ENCODE data around the gene CHAD.

DNA sequence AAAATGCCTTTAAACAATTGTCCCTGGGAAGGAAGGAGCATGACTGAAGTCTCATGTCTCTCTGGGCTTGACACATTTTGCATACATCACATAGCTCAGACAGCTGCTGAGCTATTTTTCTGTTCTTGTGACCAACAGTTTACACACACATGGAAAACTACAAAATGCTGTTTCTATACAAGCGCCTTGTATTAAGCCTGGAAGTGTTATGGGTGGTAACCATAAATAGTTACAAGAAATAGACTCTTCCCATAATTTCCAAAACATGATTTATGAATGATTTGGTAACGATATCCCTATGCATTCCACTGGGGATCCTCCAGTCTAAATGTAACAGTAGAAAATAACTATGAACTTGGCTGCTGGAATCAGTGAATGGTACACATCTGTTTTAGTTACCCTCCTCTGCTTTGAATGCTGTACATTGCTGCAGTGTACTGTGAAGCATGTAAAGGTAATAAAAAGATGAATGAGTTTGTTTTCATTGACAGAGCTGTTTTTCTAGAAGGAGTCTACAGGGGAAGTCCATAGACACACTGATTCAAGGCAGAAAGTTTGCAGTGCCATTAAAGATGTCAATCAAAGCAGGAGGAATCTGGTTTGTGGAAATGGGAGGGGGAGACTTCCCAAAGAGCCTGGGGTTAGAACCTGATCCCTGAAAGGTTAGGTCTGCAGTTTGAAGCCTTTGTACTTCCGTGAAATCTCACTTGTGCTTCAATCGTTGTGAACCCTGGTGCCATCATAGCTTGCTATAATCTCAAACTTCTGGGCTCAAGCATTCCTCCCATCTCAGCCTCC, 37.7 kb downstream of the CHAD start:
- no peak for TF ChIP-seq POLR2A (IDR thresholded peaks at IDR 0.05)
- TF ChIP-seq, protein P1, sequence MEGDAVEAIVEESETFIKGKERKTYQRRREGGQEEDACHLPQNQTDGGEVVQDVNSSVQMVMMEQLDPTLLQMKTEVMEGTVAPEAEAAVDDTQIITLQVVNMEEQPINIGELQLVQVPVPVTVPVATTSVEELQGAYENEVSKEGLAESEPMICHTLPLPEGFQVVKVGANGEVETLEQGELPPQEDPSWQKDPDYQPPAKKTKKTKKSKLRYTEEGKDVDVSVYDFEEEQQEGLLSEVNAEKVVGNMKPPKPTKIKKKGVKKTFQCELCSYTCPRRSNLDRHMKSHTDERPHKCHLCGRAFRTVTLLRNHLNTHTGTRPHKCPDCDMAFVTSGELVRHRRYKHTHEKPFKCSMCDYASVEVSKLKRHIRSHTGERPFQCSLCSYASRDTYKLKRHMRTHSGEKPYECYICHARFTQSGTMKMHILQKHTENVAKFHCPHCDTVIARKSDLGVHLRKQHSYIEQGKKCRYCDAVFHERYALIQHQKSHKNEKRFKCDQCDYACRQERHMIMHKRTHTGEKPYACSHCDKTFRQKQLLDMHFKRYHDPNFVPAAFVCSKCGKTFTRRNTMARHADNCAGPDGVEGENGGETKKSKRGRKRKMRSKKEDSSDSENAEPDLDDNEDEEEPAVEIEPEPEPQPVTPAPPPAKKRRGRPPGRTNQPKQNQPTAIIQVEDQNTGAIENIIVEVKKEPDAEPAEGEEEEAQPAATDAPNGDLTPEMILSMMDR (IDR thresholded peaks at IDR 0.05) = no peak

All from adrenal gland (tissue), 5 donors.